NT2/D1 (cell line): ENCODE measurements around the gene LRRC31.

Experiments
- DNase-seq: peaks from one replicate; pipeline ENCODE4 v3.0.0-alpha.2; 2011; ENCODE audit warnings: low read depth, low spot score
- H3K27me3 ChIP-seq: 2 replicates; pipeline ENCODE4 v1.6.0; 2011; ENCODE audit warnings: mild to moderate bottlenecking; ENCODE audit not compliant: insufficient read length, insufficient read depth
- H3K36me3 ChIP-seq: 2 replicates; pipeline ENCODE4 v1.6.1; 2011; ENCODE audit warnings: mild to moderate bottlenecking, low read length, mixed read lengths; ENCODE audit not compliant: insufficient read depth, insufficient read length
- H3K4me1 ChIP-seq: 2 replicates; pipeline ENCODE4 v1.5.1; 2011; ENCODE audit not compliant: insufficient read depth, insufficient read length
- H3K4me3 ChIP-seq: 2 replicates; pipeline ENCODE4 v1.5.1; 2011; ENCODE audit warnings: low read depth; ENCODE audit not compliant: insufficient read length
- H3K9ac ChIP-seq: 2 replicates; pipeline ENCODE4 v1.6.0; 2011; ENCODE audit warnings: low read depth; ENCODE audit not compliant: insufficient read length
- H3K9me3 ChIP-seq: 2 replicates; pipeline ENCODE4 v1.5.1; 2011; ENCODE audit warnings: mild to moderate bottlenecking, low read length; ENCODE audit not compliant: insufficient read depth
- SUZ12 ChIP-seq: IDR thresholded peaks from 2 replicates; pipeline ENCODE4 v1.6.1; 2011; ENCODE audit not compliant: insufficient read length, insufficient read depth; ENCODE audit errors: extremely low read depth
- YY1 ChIP-seq: IDR thresholded peaks from 2 replicates; pipeline ENCODE4 v1.6.1; 2011; ENCODE audit not compliant: insufficient read length, insufficient read depth
- ZNF274 ChIP-seq: IDR thresholded peaks from 2 replicates; pipeline ENCODE4 v1.6.1; 2011; ENCODE audit warnings: mild to moderate bottlenecking, low read depth, low read length

The LRRC31 gene

DNA sequence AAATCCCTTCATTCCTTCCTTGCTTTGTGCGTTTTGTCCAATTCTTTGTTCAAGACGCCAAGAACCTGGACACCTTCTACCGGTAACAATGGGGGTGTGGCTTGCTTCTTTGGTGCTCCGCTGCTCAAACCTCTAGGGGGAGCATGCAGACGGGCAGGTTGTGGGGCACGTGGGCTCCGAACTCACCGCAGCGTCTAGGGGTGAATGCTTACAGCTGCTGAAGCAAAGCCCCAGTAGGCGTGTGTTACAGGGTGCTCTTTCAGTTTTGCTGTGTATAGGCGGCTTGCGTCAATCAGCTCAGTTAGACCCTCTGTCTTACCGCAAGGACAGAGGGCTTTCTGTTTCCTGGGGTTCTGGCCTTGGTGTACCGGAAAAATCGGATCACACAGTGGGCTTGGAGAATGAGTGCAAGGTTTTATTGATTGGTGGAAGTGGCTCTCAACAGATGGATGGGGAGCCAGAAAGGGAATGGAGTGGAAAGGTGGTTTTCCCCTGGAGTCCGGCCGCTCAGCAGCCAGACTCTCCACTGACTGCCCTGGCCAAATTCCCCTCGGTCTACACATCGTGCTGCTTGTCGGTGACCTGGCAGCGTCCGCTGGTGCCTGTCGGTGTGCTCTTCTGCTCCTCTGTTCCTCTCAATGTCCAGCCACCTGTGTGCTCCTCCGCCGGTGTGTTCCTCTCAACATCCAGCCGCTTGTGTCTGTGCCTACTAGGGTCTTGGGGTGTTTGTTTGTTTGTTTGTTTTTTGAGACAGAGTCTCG, 55.8 kb downstream of the LRRC31 start:
- Histone ChIP-seq H3K4me1 (peaks cover 5% of the 10 kb centered on the region), H3K9ac (no peak overlapping the region), H3K27me3 (peaks cover 2% of the 10 kb centered on the region), H3K36me3 (no peaks in the 10 kb centered on the region), H3K9me3 (peaks cover 12% of the 10 kb centered on the region), H3K4me3 (no peak overlapping the region)
- DNase-seq = no peak
- TF ChIP-seq ZNF274 (no peak), YY1 (no peak), SUZ12 (no peak)

DNA sequence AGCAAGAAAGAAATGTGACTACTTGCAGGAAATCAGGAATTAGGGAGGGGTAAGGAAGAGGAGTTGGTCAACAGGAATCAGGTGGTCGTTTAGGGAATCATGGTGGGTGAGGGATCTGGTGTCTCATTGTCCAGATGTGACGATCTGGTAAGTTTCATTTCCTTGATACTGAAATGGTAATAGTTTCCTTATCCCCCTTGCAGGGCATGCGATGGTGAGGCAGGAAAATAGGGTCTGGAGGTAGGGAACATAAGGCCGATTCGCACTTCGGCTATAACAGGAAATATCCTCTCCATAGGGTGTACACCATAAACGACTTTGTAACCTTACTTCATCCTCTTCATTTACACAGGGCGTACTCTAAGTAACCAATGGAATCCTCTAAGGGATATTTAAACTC, 56.5 kb downstream of the LRRC31 start:
- peaks cover 12% of the 10 kb centered on the region for H3K9me3 ChIP-seq
- H3K4me3 ChIP-seq = peak overlapping the region; percentile 85
- H3K4me1 ChIP-seq = peaks cover 5% of the 10 kb centered on the region
- peaks cover 2% of the 10 kb centered on the region for H3K27me3 ChIP-seq
- DNase-seq = no peak
- no peak for TF ChIP-seq ZNF274
- TF ChIP-seq YY1 = no peak
- TF ChIP-seq SUZ12 = no peak
- H3K36me3 ChIP-seq = no peaks in the 10 kb centered on the region
- H3K9ac ChIP-seq = no peak overlapping the region

DNA sequence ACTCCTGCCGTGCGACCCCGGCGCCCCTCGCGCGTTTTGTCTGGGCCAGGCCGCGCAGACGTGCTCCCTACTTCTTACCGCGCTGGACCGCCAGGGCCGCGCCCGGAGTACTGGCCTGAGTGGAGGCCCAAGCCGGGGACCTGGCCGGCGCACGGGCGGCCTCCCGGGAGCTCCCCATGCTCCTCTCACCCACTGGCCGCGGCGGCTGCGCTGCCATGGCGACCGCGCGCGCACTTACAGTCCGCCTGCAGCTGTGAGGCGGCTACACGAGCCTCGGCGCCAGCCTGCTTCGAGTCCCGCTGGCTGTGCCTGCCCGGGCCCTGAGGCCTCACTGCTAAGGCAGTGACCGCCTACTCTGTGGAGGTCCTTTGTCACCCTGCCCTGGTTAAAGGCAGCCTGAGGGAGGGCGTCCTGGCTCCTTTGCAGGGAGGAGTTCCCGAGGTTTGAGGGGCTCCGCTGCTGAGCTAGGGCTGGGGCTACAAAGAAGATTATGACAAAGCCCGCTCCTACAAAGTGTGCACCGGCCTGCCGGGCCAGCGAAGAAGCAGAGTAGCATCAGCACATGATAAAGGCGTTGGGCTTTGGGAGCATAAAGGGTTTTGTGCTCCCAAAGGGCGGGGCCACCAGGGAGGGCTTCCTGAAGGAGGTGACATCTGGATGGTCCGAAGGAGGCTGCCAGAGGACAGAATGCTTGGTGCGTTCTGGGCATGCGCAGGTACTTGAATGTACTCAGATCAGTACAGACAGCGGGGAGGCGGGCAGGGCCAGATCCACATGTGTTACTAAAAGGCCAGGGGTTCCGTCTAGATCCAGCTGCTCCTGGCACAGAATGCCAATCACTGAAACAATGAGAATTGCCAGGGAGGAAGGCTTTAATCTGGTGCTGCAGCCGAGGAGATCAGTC, 57.2 kb downstream of the LRRC31 start, which contains the start of the genes LRRC34 and LRRIQ4:
TSS of gene LRRC34 (minus strand) at position 573 of the 904 bp plus-strand sequence. CDS start at position 217, 356 bp downstream.
TSS of gene LRRIQ4 (plus strand) at position 539 of the 904 bp plus-strand sequence. CDS start 9,052 bp downstream, outside the sequence.
- Histone ChIP-seq H3K27me3 (peaks cover 2% of the 10 kb centered on the region), H3K4me1 (peaks cover 5% of the 10 kb centered on the region), H3K9ac (peak within 1 kb of the TSS; percentile 86), H3K9me3 (peaks cover 12% of the 10 kb centered on the region), H3K36me3 (no peaks in the 10 kb centered on the region), H3K4me3 (peak within 1 kb of the TSS; percentile 85)
- DNase-seq = peak; percentile 89
- TF ChIP-seq ZNF274 (no peak), YY1 (no peak), SUZ12 (no peak)

DNA sequence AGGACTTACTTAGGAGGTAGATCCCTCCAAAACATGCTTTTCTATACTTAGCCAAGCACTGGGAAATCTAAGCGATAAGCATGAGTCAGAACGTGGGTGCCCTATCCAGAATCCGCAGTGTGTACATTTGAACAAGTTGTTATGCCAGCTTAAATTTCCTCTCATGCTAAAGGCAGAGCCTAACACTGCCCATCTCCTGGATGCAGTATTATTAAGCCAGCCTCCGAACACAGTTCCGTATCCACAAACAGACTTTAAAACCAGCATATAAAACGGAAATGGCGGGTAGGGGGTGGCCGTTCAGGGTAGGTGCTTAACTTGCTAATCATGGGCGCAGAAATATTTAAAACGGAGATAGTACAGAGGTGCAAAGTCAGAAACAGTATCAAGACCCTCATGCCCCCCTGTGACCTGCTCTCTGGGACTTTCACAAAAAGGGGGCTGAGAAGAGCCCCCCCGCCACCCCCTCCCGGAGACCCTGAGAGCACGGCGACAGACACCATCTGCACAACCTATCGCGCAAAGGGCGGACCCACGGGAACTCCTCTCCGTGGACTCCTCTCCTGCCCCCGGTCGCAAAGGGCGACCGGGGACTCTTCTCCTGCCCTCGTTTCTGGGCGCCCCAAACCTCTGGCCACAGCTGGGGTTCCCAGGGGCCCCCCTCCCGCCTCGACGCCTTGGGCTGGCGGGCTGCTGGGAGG, 58.0 kb downstream of the LRRC31 start:
- Histone ChIP-seq H3K27me3 (peaks cover 2% of the 10 kb centered on the region), H3K4me3 (peak overlapping the region; percentile 85), H3K36me3 (no peaks in the 10 kb centered on the region), H3K4me1 (peaks cover 5% of the 10 kb centered on the region), H3K9ac (peak overlapping the region; percentile 86), H3K9me3 (peaks cover 12% of the 10 kb centered on the region)
- DNase-seq = no peak
- TF ChIP-seq ZNF274 = no peak
- no peak for TF ChIP-seq YY1
- no peak for TF ChIP-seq SUZ12

DNA sequence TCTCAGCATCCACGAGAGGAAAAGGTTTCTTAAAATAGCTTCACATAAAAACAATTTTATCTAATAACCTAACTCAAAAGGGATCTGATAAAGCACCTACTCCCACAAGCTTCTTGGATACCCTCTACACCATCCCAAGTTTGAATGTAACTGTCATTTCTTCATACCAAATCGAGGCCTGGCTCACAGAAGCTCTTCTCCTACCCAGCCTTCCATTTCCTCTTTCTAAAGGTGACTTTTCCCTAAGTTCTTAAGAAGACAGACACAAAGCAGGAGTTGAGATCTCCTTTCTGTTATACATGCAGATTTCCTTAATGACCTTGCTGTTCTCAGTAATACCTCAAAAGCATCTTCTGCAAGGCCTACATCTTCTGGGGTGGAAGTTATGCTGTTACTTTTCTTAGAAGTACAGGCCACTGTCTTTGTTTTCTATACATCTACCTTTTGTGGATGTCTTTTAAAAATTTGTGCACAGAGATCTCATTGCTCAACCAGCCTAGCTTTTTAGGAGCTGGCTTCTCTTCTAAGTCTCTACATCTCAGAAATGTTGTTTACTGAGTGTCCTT, 60.4 kb downstream of the LRRC31 start:
- Histone ChIP-seq H3K36me3 (peaks cover 3% of the 10 kb centered on the region), H3K9ac (no peak overlapping the region), H3K4me1 (peaks cover 5% of the 10 kb centered on the region), H3K4me3 (no peak overlapping the region), H3K9me3 (no peaks in the 10 kb centered on the region), H3K27me3 (peaks cover 2% of the 10 kb centered on the region)
- no peak for DNase-seq
- TF ChIP-seq YY1 (no peak), ZNF274 (no peak), SUZ12 (no peak)

DNA sequence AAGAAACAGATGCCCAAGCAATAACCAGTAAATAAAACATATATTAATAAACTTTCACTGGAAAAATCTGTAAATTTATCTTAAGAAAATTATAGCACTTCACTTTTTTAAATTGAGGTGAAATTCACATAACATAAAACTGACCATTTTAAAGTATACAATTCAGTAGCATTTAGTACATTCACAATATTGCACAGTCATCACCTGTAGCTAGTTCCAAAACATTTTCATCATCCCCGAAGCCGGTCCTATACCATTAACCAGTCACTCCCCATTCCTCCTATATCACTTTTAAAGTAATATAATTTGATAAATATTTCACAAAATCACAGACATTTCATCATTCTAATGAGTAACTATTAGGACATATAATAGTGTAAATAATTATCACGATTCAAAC, 65.1 kb downstream of the LRRC31 start:
- DNase-seq = no peak
- TF ChIP-seq YY1 = no peak
- TF ChIP-seq ZNF274 = no peak
- no peak for TF ChIP-seq SUZ12

More for the DNA sequence above, 65.1 kb downstream of the LRRC31 start:
- Histone ChIP-seq H3K27me3 (no peaks in the 10 kb centered on the region), H3K9ac (no peak overlapping the region), H3K4me3 (no peak overlapping the region), H3K4me1 (no peaks in the 10 kb centered on the region), H3K36me3 (peaks cover 15% of the 10 kb centered on the region), H3K9me3 (no peaks in the 10 kb centered on the region)
